ENCODE measurements around the gene GADD45A.

The GADD45A gene

GRCh38 chr1:67690018-67690363 lies 5.0 kb downstream of the GADD45A start:
- no peak overlapping the region for H3K27ac ChIP-seq
- TF ChIP-seq CTCF (conservative IDR thresholded peaks at IDR 0.05) = no peak

GRCh38 chr1:67690411-67690810 lies 5.4 kb downstream of the GADD45A start:
- H3K27ac ChIP-seq = no peak overlapping the region
- TF ChIP-seq CTCF (conservative IDR thresholded peaks at IDR 0.05) = no peak

- H3K27ac ChIP-seq = no peak overlapping the region
- TF ChIP-seq CTCF (conservative IDR thresholded peaks at IDR 0.05) = no peak
These were observed 6.7 kb downstream of the GADD45A start for GRCh38 chr1:67691712-67692111.

- no peak for TF ChIP-seq CTCF (conservative IDR thresholded peaks at IDR 0.05)
- no peak overlapping the region for H3K27ac ChIP-seq
These were observed 11.0 kb downstream of the GADD45A start for GRCh38 chr1:67695963-67696362.

GRCh38 chr1:67696708-67697107 lies 11.7 kb downstream of the GADD45A start:
- no peak overlapping the region for H3K27ac ChIP-seq
- TF ChIP-seq CTCF (conservative IDR thresholded peaks at IDR 0.05) = no peak

- no peak overlapping the region for H3K27ac ChIP-seq
- no peak for TF ChIP-seq CTCF (conservative IDR thresholded peaks at IDR 0.05)
These were observed 15.2 kb downstream of the GADD45A start for GRCh38 chr1:67700220-67700619.

- no peak overlapping the region for H3K27ac ChIP-seq
- TF ChIP-seq CTCF (conservative IDR thresholded peaks at IDR 0.05) = no peak
These were observed 15.8 kb downstream of the GADD45A start for GRCh38 chr1:67700692-67701410.

All from VCaP (cell line).